SK-N-SH treated with all-trans-retinoic acid at 6 μM for 48 hours (cell line): ENCODE data around the gene MAP2K6.

ENCODE experiments used
- ATAC-seq: fragments of 200-7000 bp; cut with Tn5 transposase; 3 replicates; pipeline ENCODE4 v1.9.1; 2020; ENCODE audit warnings: mild to moderate bottlenecking, moderate library complexity
- CSDC2 ChIP-seq: fragments of 250-450 bp; sonication (Bioruptor Pico); IDR thresholded peaks from 2 replicates; pipeline ENCODE4 v1.5.0; 2020; ENCODE audit warnings: mild to moderate bottlenecking, moderate library complexity
- ESRRG ChIP-seq: fragments of 250-450 bp; sonication (Bioruptor Pico); IDR thresholded peaks from 2 replicates; pipeline ENCODE4 v1.6.1; 2021; ENCODE audit warnings: mild to moderate bottlenecking
- ISL1 ChIP-seq: fragments of 250-450 bp; sonication (Bioruptor Pico); IDR thresholded peaks from 2 replicates; pipeline ENCODE4 v2.1.2; 2022; ENCODE audit warnings: mild to moderate bottlenecking, moderate library complexity
- PPARA ChIP-seq: fragments of 250-450 bp; sonication (Bioruptor Pico); IDR thresholded peaks from 2 replicates; pipeline ENCODE4 v1.5.0; 2020; ENCODE audit warnings: mild to moderate bottlenecking, borderline replicate concordance
- RARB ChIP-seq: fragments of 250-450 bp; sonication (Bioruptor Pico); IDR thresholded peaks from 2 replicates; pipeline ENCODE4 v1.8.0; 2021; ENCODE audit warnings: mild to moderate bottlenecking, moderate library complexity
- SNAI2 ChIP-seq: fragments of 250-450 bp; sonication (Bioruptor Pico); IDR thresholded peaks from 2 replicates; pipeline ENCODE4 v1.5.0; 2020; ENCODE audit warnings: mild to moderate bottlenecking, moderate library complexity
- TCF4 ChIP-seq: fragments of 250-450 bp; sonication (Bioruptor Pico); IDR thresholded peaks from 2 replicates; pipeline ENCODE4 v1.8.0; 2021; ENCODE audit warnings: mild to moderate bottlenecking, moderate library complexity, borderline replicate concordance
- TOX ChIP-seq: fragments of 250-450 bp; sonication (Bioruptor Pico); IDR thresholded peaks from 2 replicates; pipeline ENCODE4 v1.8.0; 2021; ENCODE audit warnings: mild to moderate bottlenecking, moderate library complexity, borderline replicate concordance
- ZFP30 ChIP-seq: fragments of 450-650 bp; formaldehyde crosslinking; IDR thresholded peaks from 2 replicates; pipeline ENCODE4 v1.5.0; 2022; ENCODE audit warnings: mild to moderate bottlenecking, moderate library complexity
- ZNF565 ChIP-seq: fragments of 450-650 bp; formaldehyde crosslinking; conservative IDR thresholded peaks from 2 replicates; pipeline ENCODE4 v1.5.0; 2020; ENCODE audit warnings: low read depth, mild to moderate bottlenecking, moderate library complexity
- ZNF70 ChIP-seq: fragments of 450-650 bp; formaldehyde crosslinking; IDR thresholded peaks from 2 replicates; pipeline ENCODE4 v1.5.0; 2020; ENCODE audit warnings: mild to moderate bottlenecking, moderate library complexity
- ZNF8 ChIP-seq: fragments of 450-650 bp; formaldehyde crosslinking; IDR thresholded peaks from 2 replicates; pipeline ENCODE4 v1.5.0; 2020; ENCODE audit warnings: mild to moderate bottlenecking, moderate library complexity
- TF ChIP-seq, protein P1 (sequence below): fragments of 250-450 bp; sonication (Bioruptor Pico); IDR thresholded peaks from 2 replicates; pipeline ENCODE4 v1.8.0; 2020; ENCODE audit warnings: mild to moderate bottlenecking, moderate library complexity, borderline replicate concordance
- TF ChIP-seq, protein P2 (sequence below): fragments of 250-450 bp; sonication (Bioruptor Pico); IDR thresholded peaks from 2 replicates; pipeline ENCODE4 v1.5.0; 2020; ENCODE audit warnings: mild to moderate bottlenecking, moderate library complexity
- TF ChIP-seq, protein P3 (sequence below): fragments of 250-450 bp; sonication (Bioruptor Pico); IDR thresholded peaks from 2 replicates; pipeline ENCODE4 v1.5.1; 2020; ENCODE audit warnings: low read depth, mild to moderate bottlenecking, moderate library complexity
- TF ChIP-seq, protein P4 (sequence below): fragments of 250-450 bp; sonication (Bioruptor Pico); IDR thresholded peaks from 2 replicates; pipeline ENCODE4 v1.5.1; 2021; ENCODE audit warnings: mild to moderate bottlenecking, moderate library complexity

MAP2K6 gene

DNA sequence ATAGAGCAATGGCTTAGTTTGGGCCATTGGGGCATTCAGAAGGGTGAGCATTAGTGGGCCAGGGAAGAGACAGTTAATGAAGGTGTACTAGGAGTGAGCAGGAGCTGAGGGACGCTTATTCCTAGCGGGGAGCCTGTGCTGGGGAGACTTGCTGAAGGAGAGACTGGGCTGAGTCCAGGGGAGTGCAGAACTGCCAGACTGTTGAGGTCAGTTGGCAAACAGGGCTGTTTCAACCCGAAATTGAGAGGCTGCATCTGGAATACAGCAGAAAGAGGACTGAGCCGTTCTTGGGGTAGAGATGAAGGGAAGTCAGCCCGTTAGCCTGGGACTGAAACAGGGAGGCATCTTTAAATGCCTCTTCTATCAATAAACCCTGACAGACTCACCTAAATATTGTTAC is 33.2 kb downstream of the MAP2K6 start:
- peak; percentile 23 for ATAC-seq
- TF ChIP-seq, protein P1, sequence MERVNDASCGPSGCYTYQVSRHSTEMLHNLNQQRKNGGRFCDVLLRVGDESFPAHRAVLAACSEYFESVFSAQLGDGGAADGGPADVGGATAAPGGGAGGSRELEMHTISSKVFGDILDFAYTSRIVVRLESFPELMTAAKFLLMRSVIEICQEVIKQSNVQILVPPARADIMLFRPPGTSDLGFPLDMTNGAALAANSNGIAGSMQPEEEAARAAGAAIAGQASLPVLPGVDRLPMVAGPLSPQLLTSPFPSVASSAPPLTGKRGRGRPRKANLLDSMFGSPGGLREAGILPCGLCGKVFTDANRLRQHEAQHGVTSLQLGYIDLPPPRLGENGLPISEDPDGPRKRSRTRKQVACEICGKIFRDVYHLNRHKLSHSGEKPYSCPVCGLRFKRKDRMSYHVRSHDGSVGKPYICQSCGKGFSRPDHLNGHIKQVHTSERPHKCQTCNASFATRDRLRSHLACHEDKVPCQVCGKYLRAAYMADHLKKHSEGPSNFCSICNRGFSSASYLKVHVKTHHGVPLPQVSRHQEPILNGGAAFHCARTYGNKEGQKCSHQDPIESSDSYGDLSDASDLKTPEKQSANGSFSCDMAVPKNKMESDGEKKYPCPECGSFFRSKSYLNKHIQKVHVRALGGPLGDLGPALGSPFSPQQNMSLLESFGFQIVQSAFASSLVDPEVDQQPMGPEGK (CRISPR knock-in tag) = no peak
- TF ChIP-seq, protein P2, sequence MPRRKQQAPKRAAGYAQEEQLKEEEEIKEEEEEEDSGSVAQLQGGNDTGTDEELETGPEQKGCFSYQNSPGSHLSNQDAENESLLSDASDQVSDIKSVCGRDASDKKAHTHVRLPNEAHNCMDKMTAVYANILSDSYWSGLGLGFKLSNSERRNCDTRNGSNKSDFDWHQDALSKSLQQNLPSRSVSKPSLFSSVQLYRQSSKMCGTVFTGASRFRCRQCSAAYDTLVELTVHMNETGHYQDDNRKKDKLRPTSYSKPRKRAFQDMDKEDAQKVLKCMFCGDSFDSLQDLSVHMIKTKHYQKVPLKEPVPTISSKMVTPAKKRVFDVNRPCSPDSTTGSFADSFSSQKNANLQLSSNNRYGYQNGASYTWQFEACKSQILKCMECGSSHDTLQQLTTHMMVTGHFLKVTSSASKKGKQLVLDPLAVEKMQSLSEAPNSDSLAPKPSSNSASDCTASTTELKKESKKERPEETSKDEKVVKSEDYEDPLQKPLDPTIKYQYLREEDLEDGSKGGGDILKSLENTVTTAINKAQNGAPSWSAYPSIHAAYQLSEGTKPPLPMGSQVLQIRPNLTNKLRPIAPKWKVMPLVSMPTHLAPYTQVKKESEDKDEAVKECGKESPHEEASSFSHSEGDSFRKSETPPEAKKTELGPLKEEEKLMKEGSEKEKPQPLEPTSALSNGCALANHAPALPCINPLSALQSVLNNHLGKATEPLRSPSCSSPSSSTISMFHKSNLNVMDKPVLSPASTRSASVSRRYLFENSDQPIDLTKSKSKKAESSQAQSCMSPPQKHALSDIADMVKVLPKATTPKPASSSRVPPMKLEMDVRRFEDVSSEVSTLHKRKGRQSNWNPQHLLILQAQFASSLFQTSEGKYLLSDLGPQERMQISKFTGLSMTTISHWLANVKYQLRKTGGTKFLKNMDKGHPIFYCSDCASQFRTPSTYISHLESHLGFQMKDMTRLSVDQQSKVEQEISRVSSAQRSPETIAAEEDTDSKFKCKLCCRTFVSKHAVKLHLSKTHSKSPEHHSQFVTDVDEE (CRISPR knock-in tag) = no peak
- TF ChIP-seq, all 23 proteins: peak for 0

DNA sequence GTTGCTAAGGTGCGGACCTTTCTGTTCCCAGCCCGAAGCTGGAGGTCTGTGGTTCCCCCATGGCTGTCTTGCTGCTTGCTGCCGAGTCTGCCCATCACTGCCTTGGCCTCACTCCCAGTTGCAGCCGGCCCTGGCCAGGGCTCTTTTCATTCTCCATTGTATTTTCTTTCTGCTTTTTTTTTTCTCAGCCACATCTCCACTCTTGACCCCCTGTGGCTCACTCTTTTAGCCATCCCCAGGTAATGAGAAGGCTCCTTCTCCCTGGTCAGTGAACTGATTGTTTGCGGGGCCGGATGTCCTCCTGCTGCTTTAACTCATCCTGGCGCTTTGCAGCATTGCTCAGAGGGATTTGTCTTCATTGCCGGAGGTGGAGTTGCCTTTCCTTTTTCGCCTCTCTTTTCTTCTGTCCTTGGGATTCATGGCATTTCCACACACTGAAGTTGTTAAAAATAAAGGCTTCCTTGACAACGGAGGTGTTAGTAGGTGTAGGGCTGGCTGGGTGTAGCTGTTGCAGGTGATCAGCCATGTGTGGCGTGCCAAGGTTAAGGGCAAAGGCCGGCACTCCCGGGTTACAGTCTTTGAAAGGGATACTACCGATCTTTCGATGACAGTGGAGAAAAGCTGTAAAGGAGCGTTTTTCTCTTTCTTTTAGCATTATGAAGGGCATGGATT is 34.1 kb downstream of the MAP2K6 start:
- ATAC-seq = peak; percentile 67
- TF ChIP-seq TCF4 (CRISPR knock-in tag) (no peak), ISL1 (CRISPR knock-in tag) (no peak), RARB (CRISPR knock-in tag) (no peak), ESRRG (CRISPR knock-in tag) (no peak), TOX (CRISPR knock-in tag) (no peak), SNAI2 (CRISPR knock-in tag) (no peak), ZNF565 (CRISPR knock-in tag) (no peak), CSDC2 (no peak), ZNF70 (CRISPR knock-in tag) (no peak), ZNF8 (CRISPR knock-in tag) (no peak), PPARA (CRISPR knock-in tag) (no peak), ZFP30 (CRISPR knock-in tag) (no peak)
- TF ChIP-seq, protein P3, sequence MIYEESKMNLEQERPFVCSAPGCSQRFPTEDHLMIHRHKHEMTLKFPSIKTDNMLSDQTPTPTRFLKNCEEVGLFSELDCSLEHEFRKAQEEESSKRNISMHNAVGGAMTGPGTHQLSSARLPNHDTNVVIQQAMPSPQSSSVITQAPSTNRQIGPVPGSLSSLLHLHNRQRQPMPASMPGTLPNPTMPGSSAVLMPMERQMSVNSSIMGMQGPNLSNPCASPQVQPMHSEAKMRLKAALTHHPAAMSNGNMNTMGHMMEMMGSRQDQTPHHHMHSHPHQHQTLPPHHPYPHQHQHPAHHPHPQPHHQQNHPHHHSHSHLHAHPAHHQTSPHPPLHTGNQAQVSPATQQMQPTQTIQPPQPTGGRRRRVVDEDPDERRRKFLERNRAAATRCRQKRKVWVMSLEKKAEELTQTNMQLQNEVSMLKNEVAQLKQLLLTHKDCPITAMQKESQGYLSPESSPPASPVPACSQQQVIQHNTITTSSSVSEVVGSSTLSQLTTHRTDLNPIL (CRISPR knock-in tag) = no peak
- TF ChIP-seq, protein P4, sequence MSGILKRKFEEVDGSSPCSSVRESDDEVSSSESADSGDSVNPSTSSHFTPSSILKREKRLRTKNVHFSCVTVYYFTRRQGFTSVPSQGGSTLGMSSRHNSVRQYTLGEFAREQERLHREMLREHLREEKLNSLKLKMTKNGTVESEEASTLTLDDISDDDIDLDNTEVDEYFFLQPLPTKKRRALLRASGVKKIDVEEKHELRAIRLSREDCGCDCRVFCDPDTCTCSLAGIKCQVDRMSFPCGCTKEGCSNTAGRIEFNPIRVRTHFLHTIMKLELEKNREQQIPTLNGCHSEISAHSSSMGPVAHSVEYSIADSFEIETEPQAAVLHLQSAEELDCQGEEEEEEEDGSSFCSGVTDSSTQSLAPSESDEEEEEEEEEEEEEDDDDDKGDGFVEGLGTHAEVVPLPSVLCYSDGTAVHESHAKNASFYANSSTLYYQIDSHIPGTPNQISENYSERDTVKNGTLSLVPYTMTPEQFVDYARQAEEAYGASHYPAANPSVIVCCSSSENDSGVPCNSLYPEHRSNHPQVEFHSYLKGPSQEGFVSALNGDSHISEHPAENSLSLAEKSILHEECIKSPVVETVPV (CRISPR knock-in tag) = no peak
- TF ChIP-seq, protein P1 (CRISPR knock-in tag) = no peak
- TF ChIP-seq, protein P2 (CRISPR knock-in tag) = no peak

DNA sequence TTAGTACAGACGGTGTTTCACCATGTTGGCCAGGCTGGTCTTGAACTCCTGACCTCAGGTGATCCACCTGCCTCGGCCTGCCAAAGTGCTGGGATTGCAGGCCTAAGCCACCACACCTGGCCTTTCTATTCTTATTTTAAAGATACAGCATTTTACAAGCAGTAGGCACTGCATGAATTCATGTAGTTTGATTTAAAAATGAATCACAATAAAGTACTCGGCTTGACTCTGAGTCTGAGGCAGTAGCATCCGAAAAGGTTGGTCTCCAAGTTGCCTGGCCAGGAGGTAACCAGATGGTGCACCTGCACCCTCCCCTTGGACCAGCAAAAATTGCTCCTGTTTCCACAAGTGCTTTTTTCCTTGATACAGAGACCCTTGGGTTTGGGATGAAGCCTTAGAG is 35.6 kb downstream of the MAP2K6 start:
- TF ChIP-seq ZFP30 (CRISPR knock-in tag) = no peak
- ATAC-seq = no peak
